GM18858 (cell line): ENCODE measurements around the gene MYD88.

Experiments used
- ATAC-seq: cut with Tn5 transposase; IDR thresholded peaks from one replicate; pipeline ENCODE4 v1.9.1; 2021; ENCODE audit not compliant: unreplicated experiment

Gene MYD88

GRCh38 chr3:38111696-38112377, 26.6 kb upstream of the MYD88 start:
- no peak for ATAC-seq

DNA sequence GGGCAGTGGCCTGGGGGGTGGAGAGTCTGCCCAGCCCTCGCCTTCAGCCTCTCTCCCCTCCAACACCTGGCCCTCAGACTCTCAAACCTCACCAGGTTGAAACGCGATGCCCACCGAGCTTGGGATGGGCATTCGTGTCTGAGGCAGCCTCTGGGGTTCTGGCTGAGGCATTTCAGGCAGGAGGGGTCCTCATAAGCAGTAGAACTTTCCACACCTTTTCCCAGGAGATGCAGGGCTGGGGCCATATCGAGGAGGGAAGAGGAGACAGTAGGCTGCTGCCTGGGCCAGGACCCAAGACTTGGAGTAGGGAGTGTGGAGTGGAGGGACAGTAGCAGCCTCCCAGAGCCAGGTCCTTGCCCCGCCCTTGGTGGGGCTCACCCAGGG, 26.1 kb upstream of the MYD88 start:
- no peak for ATAC-seq

DNA sequence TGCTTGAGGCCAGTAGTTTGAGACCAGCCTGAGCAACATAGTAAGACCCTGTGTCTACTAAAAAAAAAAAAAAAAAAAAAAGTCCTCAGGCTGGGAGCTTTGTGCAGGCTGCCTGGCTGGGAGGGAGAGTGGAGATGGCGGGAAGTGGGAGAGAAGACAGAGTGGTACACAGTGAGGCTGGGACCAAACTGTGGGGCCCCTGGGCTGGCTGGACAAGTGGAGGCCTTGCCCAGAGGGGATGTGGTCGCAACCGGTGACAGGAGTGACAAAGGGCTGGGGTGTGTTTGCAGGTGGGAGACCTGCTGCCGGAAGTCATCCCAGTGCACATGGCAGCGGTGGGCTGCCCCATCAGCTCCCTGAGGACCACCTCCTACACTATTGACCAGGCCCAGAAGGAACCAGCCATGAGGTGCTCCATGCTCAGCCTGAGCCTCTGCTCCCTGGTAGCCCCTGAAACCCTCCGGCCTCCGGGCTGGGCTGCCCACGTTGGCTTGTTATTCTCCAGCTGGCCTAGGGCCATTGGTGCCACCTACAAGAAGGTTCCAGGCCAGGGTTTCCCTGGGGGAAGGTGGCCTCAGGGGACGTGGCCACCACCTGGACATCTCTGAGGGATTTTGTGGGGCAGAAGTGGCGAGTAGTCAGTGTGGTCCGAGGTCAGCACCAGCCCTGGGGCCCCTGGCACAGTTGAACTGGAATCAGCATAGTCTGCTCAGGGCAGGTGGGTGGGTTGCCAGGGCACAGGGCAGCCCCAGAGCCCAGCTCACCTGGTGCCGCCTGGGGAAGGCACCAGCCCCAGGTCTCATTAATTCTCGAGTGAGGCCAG, 24.2 kb upstream of the MYD88 start:
- no peak for ATAC-seq

GRCh38 chr3:38114875-38115644, 23.4 kb upstream of the MYD88 start:
- ATAC-seq, result no peak

DNA sequence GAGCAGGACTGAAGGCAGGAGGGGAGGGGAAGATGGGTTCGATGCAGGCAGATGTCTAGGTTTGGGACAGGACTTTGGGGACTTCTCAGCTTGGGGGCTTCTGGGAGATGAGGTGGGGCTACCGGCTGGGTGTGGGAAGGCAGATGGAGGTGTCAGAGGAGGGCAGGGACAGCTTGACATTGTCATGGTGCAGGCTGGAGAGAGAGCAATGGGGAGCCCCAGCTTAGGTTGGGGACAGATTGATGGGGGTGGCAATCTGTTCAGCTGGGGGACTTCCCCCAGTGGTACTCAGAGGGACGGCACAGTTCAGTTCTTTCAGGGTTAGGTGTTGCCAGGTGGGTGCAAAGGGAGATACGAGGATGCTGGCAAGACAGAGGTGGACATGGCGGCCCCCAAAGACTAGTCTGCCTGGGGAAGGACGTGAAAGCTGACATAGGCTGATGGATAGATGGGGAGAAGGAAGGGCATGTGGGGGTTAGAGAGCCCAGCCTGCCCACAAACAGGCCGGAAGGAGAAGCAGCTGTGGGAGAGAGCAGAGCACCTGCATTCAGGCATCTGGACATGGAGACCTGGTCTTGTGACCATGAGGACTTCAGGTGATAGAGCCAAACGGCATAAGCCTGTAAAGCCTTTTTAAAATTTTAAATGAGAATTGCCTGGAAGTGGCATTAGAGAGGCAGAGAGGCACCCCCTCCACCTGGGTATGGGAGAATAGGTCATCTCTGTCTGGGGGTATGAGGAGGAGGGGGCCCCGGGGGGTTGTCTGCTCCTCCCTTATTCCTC, 22.6 kb upstream of the MYD88 start:
- ATAC-seq, result no peak

DNA sequence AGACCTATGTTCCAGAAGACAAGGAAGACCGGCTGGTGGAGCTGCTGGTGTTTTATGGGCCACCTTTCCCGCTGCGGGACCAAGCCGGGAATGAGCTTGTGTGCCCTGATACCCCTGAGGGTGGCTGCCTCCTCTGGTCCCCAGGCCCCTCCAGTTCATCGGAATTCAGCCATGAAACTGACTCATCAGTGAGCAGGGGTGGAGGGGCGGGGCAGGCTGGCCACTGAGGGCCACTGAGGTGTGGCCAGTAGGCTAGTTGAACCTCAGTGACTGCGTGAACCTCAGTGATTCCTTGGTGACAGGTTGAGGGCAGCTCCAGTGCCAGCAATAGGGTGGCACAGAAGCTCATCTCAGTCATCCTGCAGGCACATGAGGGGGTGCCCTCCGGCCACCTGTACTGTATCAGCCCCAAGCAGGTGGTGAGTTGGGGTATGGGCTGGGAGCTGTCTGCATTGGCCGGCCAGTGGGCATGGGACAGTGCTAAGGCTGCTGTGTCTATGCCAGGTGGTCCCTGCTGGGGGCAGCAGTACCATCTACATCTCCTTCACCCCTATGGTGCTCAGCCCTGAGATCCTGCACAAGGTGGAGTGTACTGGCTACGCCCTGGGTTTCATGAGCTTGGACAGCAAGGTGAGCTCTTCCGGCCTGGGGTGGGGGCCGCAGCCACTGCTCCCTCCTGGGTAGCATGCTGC, 21.8 kb upstream of the MYD88 start:
- ATAC-seq, result no peak

DNA sequence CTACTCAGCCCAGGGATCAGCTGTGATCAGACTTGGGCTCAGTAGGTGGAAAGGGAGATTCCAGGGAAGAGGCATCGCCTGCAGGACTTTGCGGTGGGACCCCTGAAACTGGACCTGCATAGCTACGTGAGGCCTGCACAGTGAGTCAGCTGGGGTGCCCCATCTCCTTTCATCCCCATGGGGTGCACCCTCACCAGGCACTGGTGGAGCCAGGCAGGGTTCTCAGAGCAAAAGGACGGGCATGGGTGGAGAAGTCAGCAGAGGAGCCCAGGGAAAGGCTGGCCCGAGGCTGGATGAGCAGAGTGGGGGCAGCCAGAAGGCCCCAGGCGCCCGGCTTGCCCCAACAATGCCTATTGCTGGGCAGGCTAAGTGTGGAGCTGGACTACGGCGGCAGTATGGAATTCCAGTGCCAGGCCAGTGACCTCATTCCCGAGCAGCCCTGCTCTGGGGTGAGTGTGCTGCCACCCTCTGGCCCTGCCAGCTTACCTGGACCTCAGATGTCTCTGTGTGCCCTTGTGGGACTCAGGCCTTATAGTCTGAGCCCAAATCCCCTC, 21.2 kb upstream of the MYD88 start:
- no peak for ATAC-seq

GRCh38 chr3:38117748-38118420, 20.6 kb upstream of the MYD88 start:
- peak; percentile 49 for ATAC-seq

DNA sequence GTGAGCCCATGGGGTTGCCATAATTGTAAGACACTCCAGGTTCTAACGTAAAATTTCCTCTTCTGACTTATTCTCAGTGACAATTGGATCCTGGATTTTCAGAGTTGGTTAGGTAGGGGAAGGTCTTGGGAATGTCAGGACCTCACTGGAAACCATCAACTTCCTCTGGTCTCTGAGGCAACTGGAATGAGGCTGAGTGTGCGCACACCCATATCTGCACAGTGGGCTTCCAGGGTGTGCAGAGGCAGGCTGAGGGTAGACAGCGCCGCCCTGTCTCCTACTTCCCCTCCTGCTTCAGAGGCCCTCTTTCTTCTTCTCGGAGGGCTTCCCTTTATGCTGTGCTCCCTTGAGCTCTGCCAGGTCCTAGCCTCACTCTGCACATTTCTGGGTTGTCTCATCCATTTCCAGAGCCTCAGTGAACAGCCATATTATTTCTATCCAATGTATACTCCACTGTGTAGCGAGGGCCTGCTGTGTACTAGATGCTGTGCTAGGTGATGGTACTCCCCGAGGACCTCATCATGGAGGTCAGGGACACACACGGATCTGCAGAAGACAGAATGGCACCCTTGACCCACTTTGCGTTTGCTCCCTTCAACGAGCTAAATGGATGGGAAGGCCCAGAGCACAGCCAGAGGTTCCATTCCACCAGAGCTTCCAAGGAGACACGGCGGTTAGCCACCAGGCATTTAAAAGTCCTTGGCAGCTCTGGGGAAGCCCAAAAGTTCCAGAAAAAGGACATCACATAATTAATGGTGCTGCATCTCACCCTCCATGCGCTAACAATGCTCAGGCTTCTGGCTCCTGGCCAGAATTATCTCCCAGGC, 19.8 kb upstream of the MYD88 start:
- no peak for ATAC-seq

GRCh38 chr3:38119248-38119544, 19.3 kb upstream of the MYD88 start:
- ATAC-seq, result no peak

GRCh38 chr3:38119821-38120692, 18.4 kb upstream of the MYD88 start:
- ATAC-seq, result no peak

DNA sequence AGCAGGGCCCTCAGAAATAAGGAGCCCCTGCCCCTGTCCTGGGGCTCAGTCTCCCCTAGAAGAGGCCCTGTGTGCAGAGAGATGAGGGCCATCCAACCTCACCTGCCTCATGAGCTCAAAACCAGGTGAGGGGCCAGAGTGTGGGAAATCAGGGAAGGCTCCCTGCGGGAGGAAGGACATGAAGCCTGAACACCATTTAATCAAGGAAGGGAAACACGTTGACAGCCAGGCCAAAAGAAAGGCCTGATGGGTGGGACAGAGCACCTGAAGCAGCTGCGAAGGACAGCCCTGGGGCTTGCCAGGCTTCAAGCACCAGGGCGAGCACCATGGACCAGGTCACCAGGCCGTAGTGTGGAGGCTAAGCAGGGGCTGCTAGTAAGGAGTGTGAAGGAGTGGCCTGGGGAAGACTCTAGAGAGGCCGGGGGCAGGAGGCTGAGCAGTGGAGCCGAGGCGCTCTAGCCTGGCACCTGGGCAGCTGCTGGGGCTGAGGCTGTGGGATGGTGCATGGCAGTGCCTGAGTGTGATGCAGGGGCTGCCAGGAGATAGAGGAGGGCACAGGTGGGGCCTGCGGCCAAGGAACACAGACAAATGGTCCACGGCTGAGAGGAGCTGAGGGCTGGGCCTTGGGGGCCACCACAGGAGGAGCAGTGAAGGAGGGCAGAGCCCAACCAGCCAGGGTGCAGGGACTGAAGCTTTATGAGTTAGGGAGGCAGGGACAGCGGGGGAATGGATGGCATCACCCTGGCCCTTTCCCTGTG, 17.6 kb upstream of the MYD88 start:
- ATAC-seq, result no peak

- ATAC-seq, result no peak
These were observed 17.0 kb upstream of the MYD88 start for GRCh38 chr3:38121451-38121831.

- ATAC-seq, result no peak
These were observed 16.5 kb upstream of the MYD88 start for GRCh38 chr3:38121832-38122461.

DNA sequence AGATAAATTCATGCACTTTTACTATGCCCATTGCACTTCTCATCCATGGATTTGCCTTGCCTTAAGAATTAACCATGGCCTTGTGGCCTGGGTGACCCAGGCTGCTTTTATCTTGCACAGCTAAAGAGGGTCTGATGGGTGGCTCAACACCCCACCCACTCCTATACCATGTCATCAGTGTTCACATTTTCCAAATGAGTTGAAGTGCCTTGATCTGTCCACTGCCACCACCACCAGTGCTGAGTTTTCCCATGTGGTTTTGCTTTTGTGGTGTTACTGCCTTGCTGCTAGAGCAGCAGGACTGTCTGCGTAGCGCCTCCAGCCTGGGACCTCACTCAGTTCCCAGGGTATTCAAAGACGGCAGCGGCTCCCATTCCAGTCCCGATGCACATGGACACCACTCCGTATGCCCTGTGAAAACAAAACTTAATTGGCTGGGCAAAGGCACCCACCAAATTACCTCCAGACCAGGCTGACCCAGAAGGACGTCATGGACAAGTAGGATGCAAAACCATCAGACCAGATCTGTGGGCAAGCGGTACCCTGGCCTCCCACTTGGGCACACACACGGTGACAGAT, 15.7 kb upstream of the MYD88 start:
- no peak for ATAC-seq

- no peak for ATAC-seq
These were observed 13.9 kb upstream of the MYD88 start for GRCh38 chr3:38124324-38125122.
